H1 (cell line): ENCODE results near the gene CYP26C1. TPM values are rescaled to one million over a fixed set of nuclear protein-coding genes. Genes with fewer than 3 reads are reported as not detected.

Experiments
- CTCF ChIA-PET: fragments of 300-600 bp; sonication (Branson Sonifier 250); formaldehyde crosslinking; loops from one replicate; lab custom pipeline; 2021; ENCODE audit not compliant: partially characterized antibody; lab: Charles Lee
- POLR2A ChIA-PET: fragments of 300-600 bp; sonication (Branson Sonifier 250); formaldehyde crosslinking; loops from one replicate; lab custom pipeline; 2021; ENCODE audit warnings: inconsistent platforms; ENCODE audit not compliant: partially characterized antibody; lab: Charles Lee
- DNase-seq, 2 experiments: peaks; one replicate each; pipeline versions ENCODE4 v3.0.0 to v3.0.0-alpha.2; 2010 to 2022; ENCODE audit warnings: low spot score in 2 of 2, low read depth in 1 of 2, mixed read lengths in 1 of 2
- FAIRE-seq: peaks from 2 replicates; lab custom pipeline; 2011; peaks lifted over from hg19 to GRCh38; lab: Jason Lieb, UNC
- H2AFZ ChIP-seq: 2 replicates; pipeline ENCODE4 v1.8.1; 2012; ENCODE audit warnings: low read length, inconsistent platforms
- H2AK5ac ChIP-seq: 2 replicates; pipeline ENCODE4 v1.6.1; 2013; ENCODE audit warnings: low read depth, low read length
- H2BK120ac ChIP-seq: replicated peaks from 2 replicates; pipeline ENCODE3; 2013; ENCODE audit warnings: low read depth, low read length, inconsistent platforms
- H2BK12ac ChIP-seq: 2 replicates; pipeline ENCODE4 v1.6.1; 2013; ENCODE audit warnings: low read depth, low read length
- H2BK15ac ChIP-seq: 2 replicates; pipeline ENCODE4 v1.6.1; 2013; ENCODE audit warnings: low read length
- H2BK20ac ChIP-seq: 2 replicates; pipeline ENCODE4 v1.6.1; 2013; ENCODE audit warnings: low read length
- H2BK5ac ChIP-seq: 2 replicates; pipeline ENCODE4 v1.6.1; 2013; ENCODE audit warnings: low read depth, low read length
- H3K14ac ChIP-seq: 2 replicates; pipeline ENCODE4 v1.6.1; 2013; ENCODE audit warnings: inconsistent platforms; ENCODE audit not compliant: insufficient read length
- H3K18ac ChIP-seq: 2 replicates; pipeline ENCODE4 v1.6.1; 2013; ENCODE audit warnings: low read length; ENCODE audit errors: extremely low read depth
- H3K23ac ChIP-seq: 2 replicates; pipeline ENCODE4 v1.6.1; 2013; ENCODE audit warnings: inconsistent platforms; ENCODE audit not compliant: insufficient read length
- H3K23me2 ChIP-seq: 2 replicates; pipeline ENCODE4 v1.6.1; 2013; ENCODE audit warnings: low read depth, low read length
- H3K27ac ChIP-seq: 2 replicates; pipeline ENCODE4 v1.6.1; 2011; ENCODE audit warnings: low read depth, low read length, inconsistent platforms
- H3K27me3 ChIP-seq, 4 experiments: replicated peaks in 1 of 4; 1 replicate in 1 of 4; 2 replicates in 3 of 4; pipeline versions ENCODE4 v1.6.1 to v1.8.1; 2011 to 2013; ENCODE audit warnings: low read length in 3 of 4, mild to moderate bottlenecking in 3 of 4, inconsistent platforms in 2 of 4, mixed read lengths in 2 of 4, moderate library complexity in 1 of 4; ENCODE audit not compliant: control insufficient read depth in 3 of 4, insufficient read depth in 3 of 4; ENCODE audit errors: extremely low read depth in 1 of 4
- H3K36me3 ChIP-seq, 4 experiments: 2 replicates each; pipeline versions ENCODE4 v1.6.1 to v1.8.1; 2011 to 2013; ENCODE audit warnings: mild to moderate bottlenecking in 4 of 4, low read length in 3 of 4, moderate library complexity in 2 of 4, control low read depth in 1 of 4, inconsistent platforms in 1 of 4; ENCODE audit not compliant: insufficient read depth in 4 of 4, control insufficient read depth in 2 of 4
- H3K4ac ChIP-seq: replicated peaks from 2 replicates; pipeline ENCODE3; 2013; ENCODE audit warnings: low read length, low read depth, mixed read lengths, inconsistent platforms; ENCODE audit not compliant: insufficient read length
- H3K4me1 ChIP-seq, 4 experiments: replicated peaks in 1 of 4; 1 replicate in 1 of 4; 2 replicates in 3 of 4; pipeline versions ENCODE4 v1.6.1 to v1.8.1; 2011 to 2013; ENCODE audit warnings: low read length in 3 of 4, inconsistent platforms in 2 of 4, mixed read lengths in 1 of 4; ENCODE audit not compliant: insufficient read depth in 4 of 4, control insufficient read depth in 3 of 4
- H3K4me2 ChIP-seq, 2 experiments: 2 replicates each; pipeline versions ENCODE4 v1.6.1 to v1.8.1; 2011 to 2013; ENCODE audit warnings: low read depth in 2 of 2, low read length in 2 of 2, control low read depth in 1 of 2, inconsistent platforms in 1 of 2, mild to moderate bottlenecking in 1 of 2; ENCODE audit not compliant: insufficient read depth in 1 of 2
- H3K4me3 ChIP-seq, 4 experiments: fragments of 200-600, 300-600 bp in 1 of 4; sonication (generic), shearing (Covaris generic), sonication (Bioruptor Twin) in 1 of 4; 2 replicates each; pipeline versions ENCODE4 v1.5.1 to v1.8.1; 2011 to 2016; ENCODE audit warnings: low read length in 4 of 4, low read depth in 3 of 4, control low read depth in 2 of 4, inconsistent platforms in 2 of 4, mild to moderate bottlenecking in 2 of 4, mixed read lengths in 1 of 4, moderate library complexity in 1 of 4; ENCODE audit not compliant: insufficient read depth in 2 of 4; ENCODE audit errors: extremely low read depth in 1 of 4
- H3K56ac ChIP-seq: replicated peaks from 2 replicates; pipeline ENCODE3; 2013; ENCODE audit warnings: low read depth, mild to moderate bottlenecking, mixed read lengths, low read length, inconsistent platforms; ENCODE audit not compliant: insufficient read length
- H3K79me1 ChIP-seq: 2 replicates; pipeline ENCODE4 v1.6.1; 2013; ENCODE audit warnings: low read depth, low read length, control low read depth
- H3K79me2 ChIP-seq, 2 experiments: 2 replicates each; pipeline versions ENCODE4 v1.6.1 to v1.8.1; 2012 to 2013; ENCODE audit warnings: low read length in 2 of 2, mild to moderate bottlenecking in 2 of 2, inconsistent platforms in 1 of 2; ENCODE audit not compliant: insufficient read depth in 2 of 2, control insufficient read depth in 1 of 2
- H3K9ac ChIP-seq, 4 experiments: replicated peaks in 1 of 4; 1 replicate in 1 of 4; 2 replicates in 3 of 4; pipeline versions ENCODE4 v1.6.1 to v1.8.1; 2011 to 2013; ENCODE audit warnings: low read depth in 3 of 4, low read length in 3 of 4, control low read depth in 2 of 4, mild to moderate bottlenecking in 2 of 4, moderate library complexity in 2 of 4, inconsistent platforms in 1 of 4; ENCODE audit errors: extremely low read depth in 1 of 4
- H3K9me3 ChIP-seq, 2 experiments: 2 replicates each; pipeline versions ENCODE4 v1.6.1 to v1.8.1; 2012 to 2013; ENCODE audit warnings: mild to moderate bottlenecking in 2 of 2, moderate library complexity in 2 of 2, control low read depth in 1 of 2, inconsistent platforms in 1 of 2, low read depth in 1 of 2, low read length in 1 of 2, mixed read lengths in 1 of 2; ENCODE audit not compliant: insufficient read depth in 2 of 2
- H4K20me1 ChIP-seq, 2 experiments: replicated peaks in 1 of 2; 2 replicates each; pipeline versions ENCODE3 to v1.8.1; 2011 to 2013; ENCODE audit warnings: inconsistent platforms in 2 of 2, low read length in 2 of 2, mild to moderate bottlenecking in 1 of 2; ENCODE audit not compliant: insufficient read depth in 2 of 2, control insufficient read depth in 1 of 2
- H4K5ac ChIP-seq: 2 replicates; pipeline ENCODE4 v1.6.1; 2013; ENCODE audit warnings: low read length, low read depth, mixed read lengths, inconsistent platforms; ENCODE audit not compliant: insufficient read length
- H4K8ac ChIP-seq: 2 replicates; pipeline ENCODE4 v1.8.0; 2013; ENCODE audit warnings: mild to moderate bottlenecking, moderate library complexity, low read length, inconsistent platforms; ENCODE audit not compliant: insufficient read depth; ENCODE audit errors: extremely low read depth
- H4K91ac ChIP-seq: replicated peaks from 2 replicates; pipeline ENCODE3; 2013; ENCODE audit warnings: low read length, mixed read lengths, inconsistent platforms; ENCODE audit not compliant: insufficient read length
- BACH1 ChIP-seq: IDR thresholded peaks from 2 replicates; pipeline ENCODE4 v1.6.1; 2012; ENCODE audit warnings: low read length, improper control_type of control experiment
- CEBPB ChIP-seq: IDR thresholded peaks from 2 replicates; pipeline ENCODE4 v1.6.1; 2012; ENCODE audit warnings: low read depth, low read length
- EP300 ChIP-seq, 2 experiments: IDR thresholded peaks; 1 replicate in 1 of 2; 2 replicates in 1 of 2; pipeline ENCODE4 v1.6.1; 2011 to 2012; ENCODE audit warnings: low read depth in 2 of 2, low read length in 2 of 2, mild to moderate bottlenecking in 2 of 2, borderline replicate concordance in 1 of 2, inconsistent platforms in 1 of 2, moderate library complexity in 1 of 2
- GTF2F1 ChIP-seq: IDR thresholded peaks from 2 replicates; pipeline ENCODE4 v1.6.1; 2012; ENCODE audit warnings: low read depth, low read length, improper control_type of control experiment, borderline replicate concordance
- HDAC2 ChIP-seq, 2 experiments: fragments of 300-600 bp in 1 of 2; sonication (generic) in 1 of 2; IDR thresholded peaks; 2 replicates each; pipeline ENCODE4 v1.6.1; 2011 to 2012; ENCODE audit warnings: low read depth in 2 of 2, low read length in 2 of 2, mild to moderate bottlenecking in 2 of 2, moderate library complexity in 2 of 2, borderline replicate concordance in 1 of 2, inconsistent platforms in 1 of 2
- MAX ChIP-seq: IDR thresholded peaks from 2 replicates; pipeline ENCODE4 v1.6.1; 2012; ENCODE audit warnings: inconsistent platforms
- NANOG ChIP-seq: IDR thresholded peaks from 2 replicates; pipeline ENCODE4 v1.6.1; 2011; ENCODE audit warnings: low read length, low read depth, mild to moderate bottlenecking, inconsistent platforms; ENCODE audit not compliant: insufficient read depth, poor library complexity, severe bottlenecking
- PHF8 ChIP-seq: fragments of 200-600 bp; sonication (generic); conservative IDR thresholded peaks from 2 replicates; pipeline ENCODE4 v1.7.1; 2012; ENCODE audit warnings: low read depth, mild to moderate bottlenecking, inconsistent platforms, low read length, moderate library complexity
- POLR2A ChIP-seq, 2 experiments: IDR thresholded peaks; 1 replicate in 1 of 2; 2 replicates in 1 of 2; pipeline ENCODE4 v1.6.1; 2011; ENCODE audit warnings: low read depth in 2 of 2, low read length in 2 of 2, mild to moderate bottlenecking in 2 of 2; ENCODE audit errors: control extremely low read depth in 1 of 2
- POLR2AphosphoS5 ChIP-seq: IDR thresholded peaks from 2 replicates; pipeline ENCODE4 v1.6.1; 2011; ENCODE audit warnings: low read depth, low read length
- TAF1 ChIP-seq: IDR thresholded peaks from 2 replicates; pipeline ENCODE4 v1.6.1; 2011; ENCODE audit warnings: mild to moderate bottlenecking, low read depth, low read length
- TCF12 ChIP-seq: IDR thresholded peaks from 2 replicates; pipeline ENCODE4 v1.6.1; 2011; ENCODE audit warnings: low read depth, mild to moderate bottlenecking, low read length
- TEAD4 ChIP-seq: IDR thresholded peaks from 2 replicates; pipeline ENCODE4 v1.6.1; 2012; ENCODE audit warnings: low read depth, low read length, inconsistent platforms, mixed read lengths
- WGBS, 2 experiments: shearing (Covaris generic) in 1 of 2; methylation state at CpG; one replicate each; pipeline versions ENCODE4 v1.1.6 to v1.1.7; 2013 to 2015; ENCODE audit warnings: low lambda C conversion rate in 2 of 2, mixed read lengths in 2 of 2, inconsistent platforms in 1 of 2, low coverage in 1 of 2, missing lambda C conversion rate in 1 of 2; ENCODE audit not compliant: insufficient replicate concordance in 2 of 2, insufficient coverage in 1 of 2, insufficient read length in 1 of 2; ENCODE audit errors: extremely low coverage in 1 of 2, missing lambda C conversion rate in 1 of 2; 5-methylcytosine and 5-hydroxymethylcytosine counted together
- polyA plus RNA-seq, 7 experiments: library from polyadenylated mRNA; depleted of rRNA in 3 of 7; stranded (reverse) in 5 of 7; unstranded in 2 of 7; fragments of >200 nt in 5 of 7; fragments of 200-250 nt in 2 of 7; gene quantifications; 1 replicate in 5 of 7; 2 replicates in 1 of 7; 4 replicates in 1 of 7; pipeline versions ENCODE4 v1.2.1 to v1.2.3, GENCODE V29; 2011 to 2013; ENCODE audit warnings: missing spikeins in 2 of 7, mixed read lengths in 2 of 7
- total RNA-seq: library from RNA; stranded (reverse); fragmentation: NEBNext Ultra II Directional; extraction: Animal tissue kit (Norgen Biotek cat#: 25700); gene quantifications from 2 replicates; pipeline ENCODE4 v1.2.1, GENCODE V29; 2021

CYP26C1 gene
- total and polyA plus RNA-seq, 2 of the 8 experiments (the other 6 are each of a cell fraction or from before 2014, with no cell fraction given), result 0.12 to 0.28 TPM

DNA sequence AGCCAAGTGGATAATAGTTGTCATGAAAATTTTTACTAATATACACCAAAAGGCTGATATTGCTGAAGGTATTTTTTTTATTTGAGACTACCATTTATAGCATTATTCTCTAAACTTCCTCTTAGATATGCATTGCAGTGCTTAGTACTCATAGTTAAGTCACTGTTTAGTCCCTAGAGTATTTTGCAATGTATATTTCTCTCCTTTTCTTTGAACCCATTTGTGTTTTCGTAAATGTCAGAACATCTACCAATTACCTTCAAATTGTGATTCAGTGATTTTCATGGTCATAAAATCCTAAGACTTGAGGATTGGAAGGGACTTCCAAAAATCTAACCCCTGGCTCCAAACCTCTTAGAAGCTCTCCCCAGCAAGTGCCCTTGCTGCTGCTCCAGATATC lies 21.5 kb upstream of the CYP26C1 start:
- no peak overlapping the region for H2BK12ac ChIP-seq
- H3K56ac ChIP-seq, result no peak overlapping the region
- peaks cover 0 to 3% (median 0%) of the 10 kb centered on the region in 4 experiments; a peak in 2 of 7 replicates for H3K4me1 ChIP-seq
- no peaks in the 10 kb centered on the region for H4K20me1 ChIP-seq
- H2BK20ac ChIP-seq, result no peak overlapping the region
- no peaks in the 10 kb centered on the region for H3K79me2 ChIP-seq
- no peak overlapping the region for H3K9ac ChIP-seq
- no peaks in the 10 kb centered on the region; the same call in 1 of the 2 replicates for H3K23me2 ChIP-seq
- H2AFZ ChIP-seq, result no peak overlapping the region
- H3K79me1 ChIP-seq, result no peaks in the 10 kb centered on the region
- no peak overlapping the region for H4K91ac ChIP-seq
- ChIA-PET CTCF (interaction anchor here (0.6 to 2.8 kb wide), 17 partner anchors 9 to 306 kb away, joined by 3 to 16 read pairs (median 6); no protein-coding TSS in a partner anchor), POLR2A (no interaction called here)
- H3K27ac ChIP-seq, result no peak overlapping the region
- no peak overlapping the region for H2BK15ac ChIP-seq
- WGBS, 2 experiments, result 91% methylated on average over 1 of the region's 1 CpG; no CpG with 5 or more reads in 1 of the 2 experiments
- H2BK120ac ChIP-seq, result no peak overlapping the region
- no peak for FAIRE-seq
- H3K4me2 ChIP-seq, result no peak overlapping the region
- no peak overlapping the region for H2AK5ac ChIP-seq
- H3K23ac ChIP-seq, result no peak overlapping the region
- H3K36me3 ChIP-seq, result no peaks in the 10 kb centered on the region
- H4K8ac ChIP-seq, result no peak overlapping the region
- H3K14ac ChIP-seq, result no peak overlapping the region
- H3K18ac ChIP-seq, result no peak overlapping the region
- H3K4ac ChIP-seq, result no peak overlapping the region
- no peak overlapping the region for H3K4me3 ChIP-seq
- DNase-seq, result no peak
- no peak overlapping the region for H2BK5ac ChIP-seq
- no peaks in the 10 kb centered on the region for H3K9me3 ChIP-seq
- no peaks in the 10 kb centered on the region for H3K27me3 ChIP-seq
- H4K5ac ChIP-seq, result no peak overlapping the region
- TF ChIP-seq GTF2F1 (no peak), TEAD4 (no peak), TAF1 (no peak), POLR2A (IDR thresholded peaks at IDR 0.05; ENCODE audit: control extremely low read depth in 1 of 2, low read depth in 2 of 2, low read length in 2 of 2) (no peak), HDAC2 (IDR thresholded peaks at IDR 0.05; ENCODE audit: borderline replicate concordance in 1 of 2, low read depth in 2 of 2, low read length in 2 of 2) (no peak), CEBPB (no peak), MAX (no peak), EP300 (IDR thresholded peaks at IDR 0.05; ENCODE audit: borderline replicate concordance in 1 of 2, low read depth in 2 of 2, low read length in 2 of 2) (no peak), NANOG (no peak), PHF8 (no peak), POLR2AphosphoS5 (no peak), BACH1 (no peak), TCF12 (no peak)
